Endothelial cell of umbilical vein (primary cell): ENCODE results near the gene CYP19A1. TPM values are rescaled to one million over a fixed set of nuclear protein-coding genes. Genes with fewer than 3 reads are reported as not detected.

Experiments
- BruUV-seq: library from RNA; stranded (reverse); fragments of 400-500 nt; replicated peaks from 2 replicates; lab custom pipeline; 2021; lab: Mats Ljungman, UMichigan
- CTCF ChIA-PET: fragments of 300-600, 350-600 bp; sonication (Branson Sonifier 250); formaldehyde crosslinking; loops from one replicate; lab custom pipeline; 2021; ENCODE audit warnings: antibody characterized with exemption, inconsistent platforms; lab: Charles Lee
- POLR2A ChIA-PET: fragments of 300-600, 350-600 bp; sonication (Branson Sonifier 250); formaldehyde crosslinking; loops from one replicate; lab custom pipeline; 2021; ENCODE audit warnings: antibody characterized with exemption, inconsistent platforms; lab: Charles Lee
- DNase-seq: peaks from one replicate; pipeline ENCODE4 v3.0.0-alpha.2; 2011; ENCODE audit warnings: low read depth, low spot score
- FAIRE-seq: peaks from 2 replicates; lab custom pipeline; 2011; peaks lifted over from hg19 to GRCh38; lab: Jason Lieb, UNC
- H2AFZ ChIP-seq: 2 replicates; pipeline ENCODE4 v1.6.0; 2012; ENCODE audit warnings: low read depth, low read length, control low read depth, inconsistent platforms
- H3K27ac ChIP-seq: 2 replicates; pipeline ENCODE4 v1.5.1; 2011; ENCODE audit warnings: low read depth, mild to moderate bottlenecking, control low read depth, low read length, moderate library complexity; ENCODE audit not compliant: insufficient read depth
- H3K27me3 ChIP-seq, 2 experiments: 2 replicates each; pipeline versions ENCODE4 v1.6.0 to v1.6.1; 2011; ENCODE audit warnings: low read length in 2 of 2, mixed read lengths in 1 of 2; ENCODE audit not compliant: control insufficient read depth in 2 of 2, insufficient read depth in 2 of 2
- H3K36me3 ChIP-seq, 2 experiments: 2 replicates in 1 of 2; 3 replicates in 1 of 2; pipeline ENCODE4 v1.5.1; 2011; ENCODE audit warnings: low read length in 2 of 2, mild to moderate bottlenecking in 1 of 2, moderate library complexity in 1 of 2; ENCODE audit not compliant: control insufficient read depth in 2 of 2, insufficient read depth in 2 of 2; ENCODE audit errors: extremely low read depth in 1 of 2
- H3K4me1 ChIP-seq: 3 replicates; pipeline ENCODE4 v1.5.1; 2011; ENCODE audit warnings: mild to moderate bottlenecking, low read length; ENCODE audit not compliant: control insufficient read depth, insufficient read depth; ENCODE audit errors: extremely low read depth
- H3K4me2 ChIP-seq: 2 replicates; pipeline ENCODE4 v1.6.1; 2011; ENCODE audit warnings: low read length, control low read depth, mixed read lengths; ENCODE audit not compliant: insufficient read depth
- H3K4me3 ChIP-seq, 3 experiments: fragments of 200-600 bp in 1 of 3; sonication (generic), shearing (Covaris generic) in 1 of 3; replicated peaks in 1 of 3; 2 replicates each; pipeline ENCODE4 v1.5.1; 2011 to 2016; ENCODE audit warnings: control low read depth in 3 of 3, low read length in 3 of 3, mild to moderate bottlenecking in 2 of 3, inconsistent platforms in 1 of 3, low read depth in 1 of 3, moderate library complexity in 1 of 3; ENCODE audit not compliant: insufficient read depth in 1 of 3
- H3K79me2 ChIP-seq: 2 replicates; pipeline ENCODE4 v1.6.0; 2012; ENCODE audit warnings: low read length, inconsistent platforms; ENCODE audit not compliant: control insufficient read depth, insufficient read depth
- H3K9ac ChIP-seq: replicated peaks from 2 replicates; pipeline ENCODE3; 2011; ENCODE audit warnings: low read length, control low read depth; ENCODE audit not compliant: insufficient read depth; ENCODE audit errors: extremely low read depth
- H3K9me1 ChIP-seq: replicated peaks from 3 replicates; pipeline ENCODE4 v1.6.0; 2011; ENCODE audit warnings: mild to moderate bottlenecking, low read length; ENCODE audit not compliant: control insufficient read depth, insufficient read depth; ENCODE audit errors: extremely low read depth
- H3K9me3 ChIP-seq: replicated peaks from 2 replicates; pipeline ENCODE4 v1.5.1; 2012; ENCODE audit warnings: low read length, inconsistent platforms; ENCODE audit not compliant: control insufficient read depth, insufficient read depth
- H4K20me1 ChIP-seq: replicated peaks from 2 replicates; pipeline ENCODE3; 2011; ENCODE audit warnings: mild to moderate bottlenecking, low read length; ENCODE audit not compliant: control insufficient read depth, insufficient read depth; ENCODE audit errors: extremely low read depth
- EZH2 ChIP-seq: IDR thresholded peaks from 2 replicates; pipeline ENCODE4 v1.6.1; 2012; ENCODE audit warnings: borderline replicate concordance, low read depth, mild to moderate bottlenecking, moderate library complexity, low read length, inconsistent platforms; ENCODE audit not compliant: severe bottlenecking
- FOS ChIP-seq: IDR thresholded peaks from 2 replicates; pipeline ENCODE4 v1.6.1; 2011; ENCODE audit warnings: mild to moderate bottlenecking, low read length, moderate library complexity, borderline replicate concordance; ENCODE audit not compliant: insufficient read depth
- GATA2 ChIP-seq: IDR thresholded peaks from 2 replicates; pipeline ENCODE4 v1.7.0; 2011; ENCODE audit warnings: low read depth, mild to moderate bottlenecking, moderate library complexity, mixed read lengths, low read length; ENCODE audit not compliant: insufficient read length, insufficient read depth
- JUN ChIP-seq: IDR thresholded peaks from 2 replicates; pipeline ENCODE4 v1.6.1; 2011; ENCODE audit warnings: borderline replicate concordance, low read depth; ENCODE audit not compliant: insufficient read length, insufficient read depth
- MYC ChIP-seq: IDR thresholded peaks from one replicate; pipeline ENCODE4 v1.6.1; 2011; ENCODE audit warnings: mild to moderate bottlenecking, low read depth, low read length
- POLR2A ChIP-seq: IDR thresholded peaks from 2 replicates; pipeline ENCODE4 v1.6.1; 2012; ENCODE audit warnings: low read depth, mild to moderate bottlenecking, control low read depth, low read length
- POLR2AphosphoS5 ChIP-seq: IDR thresholded peaks from 2 replicates; pipeline ENCODE4 v1.6.1; 2012; ENCODE audit warnings: low read depth, mild to moderate bottlenecking, control low read depth, low read length, moderate library complexity; ENCODE audit not compliant: insufficient read depth
- dilution Hi-C: fragments of 300-500 bp; cut with MboI; formaldehyde crosslinking; loops from one replicate; pipeline ENCODE4 v1.15.0; 2019; ENCODE audit warnings: low sequenced_read_pairs; ENCODE audit not compliant: extremely low pct_ligation_motif_present
- intact Hi-C: fragments of 100-400 bp; cut with micrococcal nuclease; formaldehyde crosslinking; loops from one replicate; pipeline ENCODE4 v1.10.0; 2022
- polyA plus RNA-seq, 4 experiments: library from polyadenylated mRNA; depleted of rRNA in 3 of 4; stranded (reverse) in 3 of 4; unstranded in 1 of 4; fragments of >200 nt; gene quantifications; 2 replicates each; pipeline versions ENCODE4 v1.2.1 to v1.2.3, GENCODE V29; 2011 to 2012; ENCODE audit warnings: missing spikeins in 1 of 4
- total RNA-seq: library from RNA; stranded (reverse); gene quantifications from 2 replicates; pipeline ENCODE4 v1.2.3, GENCODE V29; 2021
- TF ChIP-seq, protein P1 (sequence below), 2 donors: IDR thresholded peaks; 1 replicate in 1 of 2; 2 replicates in 1 of 2; pipeline ENCODE4 v1.5.1; 2011; ENCODE audit warnings: low read length in 2 of 2, mild to moderate bottlenecking in 2 of 2, moderate library complexity in 2 of 2, control low read depth in 1 of 2, inconsistent platforms in 1 of 2, low read depth in 1 of 2; ENCODE audit not compliant: insufficient read depth in 1 of 2; ENCODE audit errors: extremely low read depth in 1 of 2
- TF ChIP-seq, protein P2 (sequence below): IDR thresholded peaks from 2 replicates; pipeline ENCODE4 v1.6.1; 2011; ENCODE audit not compliant: insufficient read depth, insufficient read length

Gene CYP19A1
- total and polyA plus RNA-seq, 2 donors (not counting 3 experiments of a cell fraction or from before 2014, with no cell fraction given), result not detected

DNA sequence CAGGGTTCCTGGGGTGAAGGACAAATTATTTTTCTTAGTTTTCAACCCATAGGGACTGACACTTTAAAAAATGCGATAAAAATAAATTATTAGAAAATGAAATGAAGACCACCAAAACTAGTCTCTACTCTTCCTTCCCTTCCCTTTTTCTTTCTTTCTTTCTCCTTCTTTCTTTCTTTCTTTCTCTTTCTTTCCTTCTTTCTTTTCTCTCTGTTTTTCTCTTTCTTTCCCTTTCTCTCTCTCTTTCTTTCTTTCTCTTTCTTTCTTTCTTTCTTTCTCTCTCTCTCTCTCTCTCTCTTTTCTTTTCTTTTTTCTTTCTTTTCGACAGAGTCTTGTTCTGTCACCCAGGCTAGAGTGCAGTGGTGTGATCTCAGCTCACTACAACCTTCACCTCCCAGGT, 144.4 kb downstream of the CYP19A1 start:
- dilution Hi-C loops (no loop called here), intact Hi-C loops (loop anchor here (5.0 kb wide), 1 partner anchor 517 kb away; no protein-coding TSS in a partner anchor)
- no TSS peak for BruUV-seq
- H2AFZ ChIP-seq, result no peak overlapping the region
- H3K9me3 ChIP-seq, result no peaks in the 10 kb centered on the region
- DNase-seq, result no peak
- H3K9me1 ChIP-seq, result no peaks in the 10 kb centered on the region
- no peak for FAIRE-seq
- no peaks in the 10 kb centered on the region for H4K20me1 ChIP-seq
- H3K4me2 ChIP-seq, result no peak overlapping the region
- ChIA-PET CTCF (interaction anchor here (1.4 to 13.3 kb wide), 11 partner anchors 9 to 208 kb away, joined by 3 to 470 read pairs (median 10); no protein-coding TSS in a partner anchor), POLR2A (no interaction called here)
- H3K27ac ChIP-seq, result no peak overlapping the region
- H3K36me3 ChIP-seq, result no peaks in the 10 kb centered on the region
- peaks cover 38 to 50% of the 10 kb centered on the region in 2 experiments for H3K27me3 ChIP-seq
- TF ChIP-seq GATA2 (no peak), FOS (no peak), POLR2A (no peak), EZH2 (no peak)
- TF ChIP-seq, protein P1, sequence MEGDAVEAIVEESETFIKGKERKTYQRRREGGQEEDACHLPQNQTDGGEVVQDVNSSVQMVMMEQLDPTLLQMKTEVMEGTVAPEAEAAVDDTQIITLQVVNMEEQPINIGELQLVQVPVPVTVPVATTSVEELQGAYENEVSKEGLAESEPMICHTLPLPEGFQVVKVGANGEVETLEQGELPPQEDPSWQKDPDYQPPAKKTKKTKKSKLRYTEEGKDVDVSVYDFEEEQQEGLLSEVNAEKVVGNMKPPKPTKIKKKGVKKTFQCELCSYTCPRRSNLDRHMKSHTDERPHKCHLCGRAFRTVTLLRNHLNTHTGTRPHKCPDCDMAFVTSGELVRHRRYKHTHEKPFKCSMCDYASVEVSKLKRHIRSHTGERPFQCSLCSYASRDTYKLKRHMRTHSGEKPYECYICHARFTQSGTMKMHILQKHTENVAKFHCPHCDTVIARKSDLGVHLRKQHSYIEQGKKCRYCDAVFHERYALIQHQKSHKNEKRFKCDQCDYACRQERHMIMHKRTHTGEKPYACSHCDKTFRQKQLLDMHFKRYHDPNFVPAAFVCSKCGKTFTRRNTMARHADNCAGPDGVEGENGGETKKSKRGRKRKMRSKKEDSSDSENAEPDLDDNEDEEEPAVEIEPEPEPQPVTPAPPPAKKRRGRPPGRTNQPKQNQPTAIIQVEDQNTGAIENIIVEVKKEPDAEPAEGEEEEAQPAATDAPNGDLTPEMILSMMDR (IDR thresholded peaks at IDR 0.05; ENCODE audit: extremely low read depth in 1 of 2, insufficient read depth in 1 of 2, low read depth in 1 of 2, low read length in 2 of 2), result no peak
- H3K4me3 ChIP-seq, result no peak overlapping the region
- no peak overlapping the region for H3K9ac ChIP-seq
- peaks cover 18% of the 10 kb centered on the region for H3K4me1 ChIP-seq
- no peaks in the 10 kb centered on the region for H3K79me2 ChIP-seq

DNA sequence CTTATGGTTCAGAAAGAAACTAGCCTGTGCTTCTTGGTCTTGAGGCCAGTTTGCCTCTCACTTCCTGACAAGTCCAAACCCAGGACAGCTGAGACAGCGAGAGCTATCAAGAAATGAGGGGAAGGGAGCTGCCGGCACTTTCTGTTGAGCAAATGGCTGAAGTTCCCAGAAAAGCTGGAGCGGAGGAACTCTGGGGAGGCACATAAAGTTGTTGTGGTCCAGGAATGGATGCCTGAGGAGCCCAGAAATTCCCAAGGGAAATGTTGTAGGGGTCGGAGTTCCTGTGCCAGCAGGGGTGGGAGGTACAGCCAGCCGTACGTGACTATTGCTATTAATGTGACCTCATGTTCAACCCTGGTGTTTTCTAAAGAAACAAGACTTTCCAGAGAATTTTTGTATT, 144.9 kb downstream of the CYP19A1 start:
- H3K4me2 ChIP-seq, result no peak overlapping the region
- intact Hi-C loops, result loop anchor here (5.0 kb wide), 1 partner anchor 516 kb away; no protein-coding TSS in a partner anchor
- TF ChIP-seq GATA2, result no peak
- TF ChIP-seq EZH2, result no peak
- TF ChIP-seq FOS, result no peak
- TF ChIP-seq MYC, result no peak
- TF ChIP-seq, protein P2, sequence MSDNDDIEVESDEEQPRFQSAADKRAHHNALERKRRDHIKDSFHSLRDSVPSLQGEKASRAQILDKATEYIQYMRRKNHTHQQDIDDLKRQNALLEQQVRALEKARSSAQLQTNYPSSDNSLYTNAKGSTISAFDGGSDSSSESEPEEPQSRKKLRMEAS, result no peak
- no peak for TF ChIP-seq JUN
- TF ChIP-seq, protein P1 (IDR thresholded peaks at IDR 0.05; ENCODE audit: extremely low read depth in 1 of 2, insufficient read depth in 1 of 2, low read depth in 1 of 2, low read length in 2 of 2), result no peak
- TF ChIP-seq POLR2AphosphoS5, result no peak
- TF ChIP-seq POLR2A, result no peak
- dilution Hi-C loops, result no loop called here
- H3K9me3 ChIP-seq, result no peaks in the 10 kb centered on the region
- H3K9me1 ChIP-seq, result no peaks in the 10 kb centered on the region
- no peak overlapping the region for H3K27ac ChIP-seq
- BruUV-seq, result no TSS peak
- no peaks in the 10 kb centered on the region for H3K36me3 ChIP-seq
- ChIA-PET POLR2A (no interaction called here), CTCF (interaction anchor here (0.8 to 13.3 kb wide), 28 partner anchors 10 to 517 kb away, joined by 3 to 470 read pairs (median 7); partner anchors contain the start of gene AP4E1)
- FAIRE-seq, result no peak
- peaks cover 34 to 45% of the 10 kb centered on the region in 2 experiments for H3K27me3 ChIP-seq
- no peaks in the 10 kb centered on the region for H3K79me2 ChIP-seq
- H3K4me1 ChIP-seq, result peaks cover 18% of the 10 kb centered on the region
- H3K4me3 ChIP-seq, result no peak overlapping the region
- H3K9ac ChIP-seq, result no peak overlapping the region
- DNase-seq, result no peak
- no peak overlapping the region for H2AFZ ChIP-seq
- no peaks in the 10 kb centered on the region for H4K20me1 ChIP-seq
